GM18508 (cell line): Measurements from ENCODE around the gene NUDT4.
"Not testable (repeated sequence)": the region's sequence is repeated elsewhere in the genome, so short reads cannot be mapped to it uniquely, and the experiment has no call there.

Experiments
- ATAC-seq: cut with Tn5 transposase; IDR thresholded peaks from one replicate; pipeline ENCODE4 v1.9.1; 2021; ENCODE audit warnings: moderate number of reproducible peaks; ENCODE audit not compliant: insufficient read depth, unreplicated experiment

NUDT4 gene

DNA sequence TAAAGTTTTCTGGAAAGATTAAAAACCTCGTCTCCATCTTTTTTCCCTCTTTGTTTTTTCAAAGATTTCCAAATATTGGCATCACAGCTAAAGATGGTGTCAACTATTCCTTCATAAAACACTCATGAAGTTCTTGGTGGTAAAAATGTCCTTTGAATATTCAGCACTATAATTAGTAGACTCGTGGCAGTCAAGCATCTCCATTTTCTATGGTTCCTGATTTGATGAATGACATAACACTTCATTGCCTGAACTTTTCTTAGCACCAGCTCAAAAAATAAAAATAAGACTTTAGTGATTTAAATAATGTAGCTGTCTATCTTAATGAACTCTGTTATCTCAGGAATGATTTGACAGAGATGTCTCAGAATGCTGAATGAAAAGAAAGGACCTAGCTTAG, 44.3 kb downstream of the NUDT4 start:
- ATAC-seq = no peak

DNA sequence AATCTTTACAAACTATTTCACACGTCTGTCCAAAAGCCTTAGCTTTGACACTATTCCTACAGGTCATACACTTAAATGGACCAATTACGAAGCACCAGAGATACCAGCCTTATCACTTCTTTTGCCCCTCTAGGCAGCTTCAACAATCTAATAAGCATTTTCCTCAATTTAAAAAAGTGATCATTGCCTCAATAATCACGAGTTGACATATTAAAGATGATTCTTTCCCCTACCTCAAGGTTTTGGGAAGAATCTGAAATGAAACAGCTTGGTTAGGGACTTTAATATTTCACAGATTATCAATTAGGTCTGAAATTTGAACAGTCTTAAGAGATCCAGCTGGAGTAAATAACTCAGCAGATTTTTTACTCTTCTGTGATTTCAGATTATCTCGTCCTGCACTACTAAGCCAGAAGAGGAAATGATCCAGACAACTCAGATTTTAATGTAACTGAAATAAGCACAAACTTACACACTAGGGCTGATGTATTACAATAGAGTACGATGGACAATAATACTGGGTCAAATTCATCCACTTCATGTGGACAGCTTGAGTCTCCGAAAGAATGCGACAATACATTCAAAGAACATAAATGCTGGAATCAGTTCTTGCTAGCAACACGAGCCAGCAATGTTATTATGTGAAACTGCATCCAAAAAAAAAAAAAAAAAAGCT, 48.1 kb downstream of the NUDT4 start:
- ATAC-seq = no peak

DNA sequence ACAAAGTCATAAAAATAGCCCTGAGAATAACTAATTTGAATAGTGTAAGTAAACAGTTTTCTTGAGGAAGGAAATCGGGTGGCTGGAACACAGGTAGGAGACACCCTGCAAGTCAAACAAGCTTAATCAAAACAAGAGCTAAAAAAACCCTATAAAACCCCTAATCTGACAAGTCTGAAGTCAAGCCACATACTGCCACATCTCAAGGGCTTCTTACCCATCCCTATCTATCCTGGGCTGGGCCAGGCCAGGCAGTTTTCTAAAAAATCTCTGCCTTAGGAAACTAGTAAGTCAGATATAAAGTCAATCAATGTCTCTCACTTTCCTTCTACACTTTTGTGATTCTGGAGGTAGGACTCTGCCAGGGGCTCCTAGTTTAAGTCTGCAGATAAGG, 48.7 kb downstream of the NUDT4 start:
- ATAC-seq = no peak

DNA sequence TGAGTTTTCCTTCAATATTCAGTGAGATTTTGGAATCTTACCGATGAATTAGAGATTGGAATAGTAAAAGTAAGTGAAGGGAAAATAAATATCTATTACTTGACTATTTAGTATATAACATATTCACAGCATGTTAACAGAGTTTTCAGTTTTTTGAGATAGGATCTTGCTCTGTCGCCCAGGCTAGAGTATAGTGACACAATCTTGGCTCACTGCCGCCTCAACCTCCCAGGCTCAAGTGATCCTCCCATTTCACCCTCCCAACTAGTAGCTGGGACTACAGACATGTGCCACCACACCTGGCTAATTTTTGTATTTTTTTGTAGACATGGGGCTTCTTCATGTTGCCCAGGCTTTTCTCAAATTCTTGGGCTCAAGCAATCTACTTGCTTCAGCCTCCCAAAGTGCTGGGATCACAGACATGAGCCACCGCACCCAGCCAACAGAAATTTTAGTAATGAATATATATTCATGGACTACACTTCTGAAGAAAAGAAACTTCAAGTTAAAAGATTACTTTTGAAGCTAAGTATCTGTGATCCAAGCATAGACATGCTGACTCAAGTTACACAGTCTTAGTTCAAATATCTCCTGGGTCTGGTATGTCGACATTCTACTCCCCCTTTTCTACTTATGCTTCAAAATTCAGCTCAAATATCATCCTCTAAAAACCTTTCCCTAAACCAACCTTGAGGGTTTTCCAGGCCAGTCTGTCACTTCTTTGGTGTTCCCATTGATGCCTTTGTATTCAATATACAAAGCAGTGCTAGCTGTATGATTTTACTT, 50.2 kb downstream of the NUDT4 start:
- no peak for ATAC-seq

DNA sequence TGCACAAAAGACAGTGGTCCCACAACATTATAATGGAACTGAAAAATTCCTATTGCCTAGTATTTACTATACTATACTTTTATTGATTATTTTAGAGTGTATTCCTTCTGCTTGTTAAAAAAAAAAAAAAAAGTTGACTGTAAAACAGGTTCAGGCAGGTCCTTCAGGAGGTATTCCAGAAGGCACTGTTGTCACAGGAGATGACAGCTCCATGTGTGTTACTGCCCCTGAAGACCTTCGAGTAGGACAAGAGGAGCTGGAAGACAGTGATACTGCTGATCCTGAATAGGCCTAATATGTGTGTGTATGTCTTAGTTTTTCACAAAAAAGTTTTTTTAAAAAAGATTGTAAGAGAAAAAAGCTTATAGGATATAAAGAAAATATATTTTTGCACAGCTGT, 51.7 kb downstream of the NUDT4 start:
- ATAC-seq = no peak

DNA sequence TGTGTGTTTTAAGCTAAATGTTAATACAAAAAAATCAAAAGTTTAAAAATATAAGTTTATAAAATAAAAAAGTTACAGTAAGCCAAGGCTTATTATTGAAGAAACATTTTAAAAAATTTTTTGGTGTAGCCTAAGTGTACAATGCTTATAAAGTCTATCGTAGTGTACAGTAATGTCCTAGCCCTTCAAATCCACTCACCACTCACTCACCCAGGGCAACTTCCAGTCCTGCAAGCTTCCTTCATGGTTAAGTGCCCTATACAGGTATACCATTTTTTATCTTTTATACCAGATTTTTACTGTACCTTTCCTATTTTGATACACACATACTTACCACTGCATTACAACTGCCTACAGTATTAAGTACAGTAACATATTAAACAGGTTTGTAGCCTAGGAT, 52.1 kb downstream of the NUDT4 start:
- no peak for ATAC-seq

DNA sequence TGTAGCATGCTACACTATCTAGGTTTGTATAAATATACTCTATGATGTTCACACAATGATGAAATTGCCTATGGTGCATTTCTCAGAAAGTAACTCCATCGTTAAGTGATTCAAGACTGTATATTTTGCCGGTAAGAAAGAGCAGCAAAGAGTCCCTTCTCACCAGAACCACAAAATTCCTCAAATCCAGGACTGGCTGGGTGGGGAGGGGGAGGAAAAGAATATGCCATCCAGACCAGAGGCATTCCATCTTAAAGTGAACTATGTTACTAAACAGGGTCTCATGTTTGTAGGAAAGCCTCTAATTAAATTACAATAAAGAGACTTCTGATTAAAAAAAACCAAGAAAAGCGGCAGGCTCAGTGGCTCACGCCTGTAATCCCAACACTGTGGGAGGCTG, 52.6 kb downstream of the NUDT4 start:
- no peak for ATAC-seq

DNA sequence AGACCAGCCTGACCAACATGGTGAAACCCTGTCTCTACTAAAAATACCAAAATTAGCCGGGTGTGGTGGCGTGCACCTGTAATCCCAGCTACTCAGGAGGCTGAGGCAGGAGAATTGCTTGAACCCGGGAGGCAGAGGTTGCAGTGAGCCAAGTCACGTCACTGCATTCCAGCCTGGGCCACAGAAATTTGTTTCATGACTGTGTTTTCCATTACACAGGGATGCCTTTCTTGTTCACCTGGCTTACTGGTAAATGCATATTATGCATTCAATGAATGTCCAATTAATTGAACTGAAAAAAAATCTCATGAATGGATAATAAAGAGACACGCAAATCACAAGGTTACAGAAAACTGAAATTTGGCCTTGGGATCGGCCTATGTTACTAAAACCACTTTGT, 54.3 kb downstream of the NUDT4 start:
- not testable (repeated sequence) for ATAC-seq

DNA sequence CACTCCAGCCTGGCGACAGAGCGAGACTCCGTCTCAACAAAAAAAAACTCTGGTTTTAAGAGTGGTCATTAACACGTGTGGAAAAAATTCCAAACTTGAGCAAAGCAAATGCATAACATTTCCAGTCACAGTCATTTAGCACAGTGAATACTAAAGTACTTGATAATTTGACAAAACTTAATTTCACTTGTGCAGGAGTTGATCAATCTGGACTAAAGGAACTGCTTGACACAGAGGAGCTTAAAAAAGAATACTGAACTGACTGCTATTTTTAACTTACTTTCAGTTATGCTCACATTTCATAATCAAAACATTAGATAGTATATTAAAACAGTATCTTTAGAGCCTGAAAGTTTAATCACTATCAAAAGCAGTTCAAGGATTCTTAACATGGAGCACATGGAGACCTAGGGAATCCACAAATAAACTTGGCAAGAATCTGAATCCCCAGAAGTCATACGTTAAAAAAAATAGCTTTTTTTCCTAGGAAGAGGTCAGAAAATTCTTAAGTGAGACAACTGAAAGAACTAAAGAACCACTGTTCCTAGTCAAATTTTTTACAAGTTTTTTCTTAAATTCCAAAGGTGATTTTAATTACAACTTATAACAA, 56.6 kb downstream of the NUDT4 start:
- ATAC-seq = no peak

DNA sequence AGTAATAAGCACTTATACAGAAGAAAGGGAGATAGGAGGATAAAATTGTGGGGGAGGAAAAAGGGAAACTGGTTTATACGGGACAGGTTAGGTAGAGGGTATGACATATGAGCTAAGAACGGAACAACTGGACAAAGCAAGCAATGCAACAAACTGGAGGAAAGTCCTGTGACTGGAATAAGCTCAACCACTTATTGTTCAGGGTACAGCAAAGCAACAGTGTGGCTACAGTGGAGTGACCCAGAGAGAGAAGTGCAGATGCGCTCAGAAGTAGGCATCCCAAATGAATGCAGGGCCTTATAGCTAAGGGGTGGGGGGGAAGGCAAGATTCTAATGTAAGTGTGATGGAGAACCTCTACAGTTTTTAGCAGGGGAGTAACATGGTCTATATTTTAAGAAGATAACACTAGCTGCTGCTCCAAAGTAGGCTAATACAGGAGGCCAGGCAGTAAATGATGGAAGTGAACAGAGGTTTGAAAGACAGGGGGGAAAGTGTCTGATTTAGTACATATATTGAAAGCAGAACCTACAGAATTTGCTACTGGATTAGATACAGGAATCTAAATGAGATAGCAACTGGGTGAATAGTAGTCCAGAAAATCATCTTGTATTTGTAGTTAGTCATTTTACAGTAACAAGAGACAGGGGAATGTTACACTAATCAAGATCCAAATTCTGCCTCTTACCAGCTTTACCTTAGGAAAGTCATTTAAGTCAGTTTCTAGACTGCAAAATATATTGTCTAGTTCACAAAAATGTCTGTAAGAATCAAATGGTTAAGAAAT, 60.7 kb downstream of the NUDT4 start:
- ATAC-seq = no peak

DNA sequence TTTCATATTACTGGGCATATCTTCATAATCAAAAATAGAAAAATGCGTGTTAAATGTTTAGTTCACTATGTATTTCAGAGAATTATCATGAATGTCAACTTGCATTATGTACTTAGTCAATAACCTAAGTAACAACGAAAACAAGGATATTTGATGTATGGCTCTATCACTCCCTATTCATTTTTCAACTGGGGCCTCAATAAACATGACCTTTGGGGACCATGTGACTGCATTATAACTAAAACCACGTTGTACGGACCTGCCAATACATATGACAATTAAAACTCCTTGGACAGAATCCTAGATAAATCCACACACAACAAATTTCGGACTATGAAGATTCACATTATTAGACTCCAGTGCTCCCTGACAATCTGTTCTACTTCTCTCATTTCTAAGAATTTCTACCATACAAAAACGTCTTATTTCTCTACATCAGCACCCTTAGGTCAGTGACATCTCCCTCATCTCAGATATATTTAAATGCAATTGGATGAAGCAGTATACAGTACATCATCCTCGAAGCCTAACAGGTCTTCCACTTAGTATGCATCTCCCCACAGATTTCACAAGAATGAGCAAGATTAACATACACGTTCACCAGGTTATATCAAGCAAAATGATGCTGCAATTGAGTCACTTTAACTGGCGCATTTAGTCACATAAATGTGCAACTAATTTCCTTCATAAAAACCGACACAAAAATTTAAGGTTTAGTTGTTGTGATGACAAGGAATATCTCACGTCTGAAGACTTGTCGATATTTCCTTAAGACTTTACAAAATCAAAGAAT, 62.5 kb downstream of the NUDT4 start:
- ATAC-seq = no peak

DNA sequence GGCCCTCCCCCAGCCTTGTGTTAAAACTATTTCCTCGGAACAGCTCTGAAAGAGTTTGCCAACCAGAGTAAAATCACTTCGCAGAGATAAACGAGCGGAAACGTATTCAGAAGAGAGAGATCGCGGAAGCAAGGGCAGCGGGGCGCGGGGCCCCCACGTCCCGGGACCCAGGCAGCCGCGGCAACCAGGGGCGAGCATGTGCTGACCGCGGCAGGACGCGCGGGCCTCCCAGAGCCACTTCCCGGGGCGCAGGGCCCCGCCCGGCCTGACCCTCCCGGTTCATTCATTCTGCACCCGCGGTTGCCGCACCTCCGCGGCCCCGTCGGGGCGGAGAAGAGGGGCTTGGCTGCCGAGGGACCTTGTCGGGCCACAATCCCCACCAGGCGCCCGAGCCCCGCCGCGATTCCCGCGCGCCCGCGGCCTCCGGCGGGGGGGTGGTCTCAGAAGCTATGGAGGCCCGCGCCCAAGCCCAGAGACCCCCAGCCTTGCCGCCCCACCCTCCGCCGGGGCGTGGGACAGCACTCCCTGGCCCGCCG, 63.4 kb downstream of the NUDT4 start:
- no peak for ATAC-seq

DNA sequence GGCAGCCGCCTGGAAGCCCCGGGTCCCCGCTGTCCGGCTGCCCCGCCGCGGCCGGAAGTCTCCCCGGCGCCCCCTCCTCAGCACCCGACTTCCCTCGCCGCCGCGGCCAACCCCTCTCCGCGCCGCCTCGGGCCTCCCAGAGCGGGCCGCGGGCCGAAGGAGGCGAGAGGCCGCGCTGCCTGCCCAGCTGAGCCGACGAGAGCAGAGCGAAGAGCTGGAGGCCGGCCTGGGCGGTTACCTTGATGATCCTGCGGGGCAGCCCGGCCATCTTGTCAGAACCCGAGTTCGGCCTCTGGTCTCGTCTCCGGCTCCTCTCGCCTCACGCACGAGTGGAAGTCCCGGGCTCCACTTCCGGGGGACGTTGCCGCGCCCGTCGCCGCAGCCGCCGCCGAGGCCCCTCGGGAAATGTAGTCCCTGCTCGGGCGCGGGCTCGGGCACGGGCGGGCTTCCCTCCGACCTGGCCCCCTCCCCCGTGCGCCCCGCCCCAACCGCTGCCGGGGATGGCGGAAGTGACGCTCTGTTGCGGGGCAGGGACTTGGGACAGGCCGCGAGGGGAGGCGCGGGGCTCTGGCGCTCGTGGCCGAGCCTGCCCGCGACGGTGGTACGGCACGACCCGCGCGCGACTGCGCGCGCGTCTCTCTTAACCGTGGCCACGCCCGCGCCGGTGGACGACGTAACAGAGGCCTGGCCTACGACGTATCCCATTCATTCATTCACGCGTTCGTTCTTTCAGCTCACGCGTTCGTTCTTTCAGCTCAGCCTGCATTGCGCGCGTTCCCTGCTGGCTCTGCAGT, 64.1 kb downstream of the NUDT4 start, which contains the start of gene UBE2N:
Gene UBE2N, minus strand, starts transcription at position 331 of the 794 bp plus-strand sequence. Its CDS starts 63 bp downstream, at position 268.
- peak; percentile 47 for ATAC-seq

DNA sequence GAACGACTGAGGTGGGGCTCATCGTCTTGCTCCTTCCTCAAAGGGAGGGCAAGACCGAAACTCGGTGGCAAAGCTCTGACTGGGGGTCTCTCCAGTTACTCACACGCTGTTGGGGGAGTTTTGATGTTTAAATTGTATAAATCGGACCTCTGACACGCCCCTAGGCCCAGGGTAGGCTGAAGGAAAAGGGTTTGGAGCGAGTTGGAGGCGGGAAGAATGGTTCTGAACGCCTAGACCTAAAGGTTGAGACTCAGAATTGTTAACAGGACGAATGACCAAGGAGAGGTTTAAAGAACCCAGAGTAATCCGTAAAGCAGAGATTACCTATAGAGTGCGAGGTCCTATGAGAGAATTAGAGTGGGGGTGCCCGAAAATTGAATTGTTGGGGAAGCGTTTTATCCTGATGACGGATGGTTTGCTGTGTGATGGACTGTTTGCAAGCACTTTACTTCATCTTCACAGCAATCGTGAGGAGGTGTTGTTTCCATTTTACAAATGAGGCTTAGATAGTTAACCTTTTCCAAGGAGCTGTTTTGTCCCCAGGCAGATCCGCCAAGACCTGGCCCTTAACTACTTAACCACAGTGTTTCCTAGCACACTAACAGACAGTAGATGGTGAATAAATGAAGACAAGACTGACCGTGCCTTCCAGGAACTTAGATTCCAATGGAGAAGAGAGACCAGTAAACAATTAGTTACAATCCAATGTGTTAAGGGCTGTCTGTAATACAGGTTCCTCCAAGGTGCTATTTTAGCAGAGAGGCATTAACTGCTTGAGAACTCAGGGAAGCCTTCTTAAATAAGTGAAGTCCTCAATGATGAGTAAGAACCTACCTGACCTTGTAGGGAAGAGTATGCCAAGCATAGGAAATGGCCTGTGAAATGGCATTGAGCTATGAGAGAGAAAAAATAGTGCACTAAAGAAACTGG, 65.0 kb downstream of the NUDT4 start:
- no peak for ATAC-seq

DNA sequence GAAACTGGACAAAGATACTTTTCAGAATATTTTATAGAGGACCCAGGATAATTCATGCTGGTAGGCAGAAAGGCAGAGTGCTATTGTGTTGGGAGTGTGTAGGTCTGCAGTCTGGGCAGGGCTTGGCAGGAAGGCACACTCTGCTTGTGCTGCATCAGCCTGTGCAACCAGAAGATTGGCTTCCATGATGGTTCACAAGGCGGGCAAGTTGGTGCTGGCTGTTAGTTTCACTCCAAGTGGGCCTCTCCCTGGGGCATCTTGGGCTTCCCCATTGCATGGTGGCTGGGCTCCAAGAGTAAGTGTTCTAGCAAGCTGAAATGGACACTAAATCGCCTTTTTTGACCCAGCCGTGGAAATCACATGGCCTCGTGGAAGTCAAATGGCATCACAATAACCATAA, 65.9 kb downstream of the NUDT4 start:
- ATAC-seq = no peak

DNA sequence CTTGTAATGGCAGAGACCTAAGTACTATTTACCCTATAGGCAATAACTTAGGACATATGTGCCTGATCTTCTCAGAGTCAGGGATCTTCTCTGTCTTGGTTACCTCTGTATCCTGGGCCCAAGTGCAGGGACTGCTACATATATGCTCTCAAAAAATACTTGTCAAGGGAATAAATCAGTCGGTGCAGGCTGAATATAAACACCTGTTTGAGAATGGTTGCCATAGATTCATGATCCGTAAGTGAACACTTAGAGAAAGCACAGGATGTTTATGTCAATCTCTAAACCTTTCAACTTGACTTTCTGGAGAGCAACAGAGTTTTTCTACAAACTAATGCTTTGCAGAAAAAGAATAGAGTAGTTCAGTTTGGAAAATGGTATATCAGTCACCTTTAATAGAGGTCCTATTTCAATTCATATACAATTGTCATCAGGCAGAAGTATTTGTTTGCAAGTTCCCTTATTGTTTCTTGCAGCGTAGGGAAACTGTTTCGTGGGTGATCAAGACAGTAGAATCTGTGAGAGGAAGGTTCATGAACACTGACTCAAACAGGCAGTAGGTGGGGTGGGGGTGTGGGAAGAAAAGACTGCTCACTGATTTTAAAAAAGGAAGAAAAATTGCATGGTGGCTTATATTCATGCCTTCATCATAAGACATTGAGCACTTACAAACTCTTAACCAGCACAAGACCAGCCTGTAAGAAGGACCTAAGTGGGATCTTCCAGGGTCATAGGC, 70.0 kb downstream of the NUDT4 start:
- no peak for ATAC-seq

DNA sequence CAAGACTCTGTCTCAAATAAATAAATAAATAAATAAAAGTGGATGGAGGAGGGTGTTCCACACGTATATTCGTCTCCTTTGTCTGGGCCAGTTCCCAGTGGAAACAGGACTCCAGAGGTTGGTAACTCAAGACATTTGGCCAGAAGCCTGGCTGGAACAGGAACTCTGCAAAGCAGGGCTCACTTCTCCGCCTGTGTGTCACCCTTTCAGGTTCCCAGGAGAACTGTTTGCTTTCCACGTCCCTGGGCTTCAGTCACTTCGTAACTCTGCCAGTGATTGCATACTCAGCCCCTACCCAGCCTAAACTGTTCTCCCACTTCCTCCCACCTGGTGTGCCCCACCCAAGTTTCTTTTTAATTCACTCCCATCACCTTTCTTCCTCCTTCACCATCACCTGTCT, 71.1 kb downstream of the NUDT4 start:
- ATAC-seq = no peak
